ENCODE data around the gene PSMB3. TPM values are rescaled to one million over a fixed set of nuclear protein-coding genes. Genes with fewer than 3 reads are reported as not detected.

The PSMB3 gene
- total and polyA plus RNA-seq, 9 of the 15 experiments (the other 6 are each of a cell fraction or from before 2014, with no cell fraction given): 460 to 2,775 (median 574) TPM

- TF ChIP-seq MGA (IDR thresholded peaks at IDR 0.05): peak; percentile 86
- no peak for TF ChIP-seq ZNF316 (IDR thresholded peaks at IDR 0.05)
- TF ChIP-seq HMG20A (CRISPR knock-in tag; conservative IDR thresholded peaks at IDR 0.05): no peak
- TF ChIP-seq POU5F1 (IDR thresholded peaks at IDR 0.05; ENCODE audit: borderline replicate concordance, low read depth, low read length, partially characterized antibody): no peak
- TF ChIP-seq PBX2 (CRISPR knock-in tag; IDR thresholded peaks at IDR 0.05; ENCODE audit: low read depth): no peak
- no peak for TF ChIP-seq PBX2 (tag; conservative IDR thresholded peaks at IDR 0.05; ENCODE audit: low read depth)
- no peak for TF ChIP-seq ZBTB26 (CRISPR knock-in tag; IDR thresholded peaks at IDR 0.05)
- TF ChIP-seq CBFA2T3 (IDR thresholded peaks at IDR 0.05): peak; percentile 14; the same call in 1 of the 2 replicates
- TF ChIP-seq ZNF707 (CRISPR knock-in tag; conservative IDR thresholded peaks at IDR 0.05): no peak
- no peak for TF ChIP-seq XRCC4 (IDR thresholded peaks at IDR 0.05; ENCODE audit: extremely low read depth, insufficient read depth, insufficient read length)
- no peak for TF ChIP-seq FOXP1 (CRISPR knock-in tag; IDR thresholded peaks at IDR 0.05)
Measured at GRCh38 chr17:38749223-38750043, 3.1 kb upstream of the PSMB3 start (continued).

Measured in K562 (cell line).